ENCODE measurements around the gene TMC1. TPM values are rescaled to one million over a fixed set of nuclear protein-coding genes. Genes with fewer than 3 reads are reported as not detected.

The TMC1 gene
- total RNA-seq, 4 donors from 2014 or later: 1.2 to 15.7 TPM; not detected in 2

GRCh38 chr9:72563806-72564205 is 42.4 kb downstream of the TMC1 start:
- no peaks in the 10 kb centered on the region for H3K4me1 ChIP-seq
- no peak for TF ChIP-seq POLR2A (IDR thresholded peaks at IDR 0.05)
- no peak for TF ChIP-seq CTCF (IDR thresholded peaks at IDR 0.05 in 4 of 5, conservative IDR thresholded peaks at IDR 0.05 in 1 of 5)
- intact Hi-C loops (cut with DNase I; ENCODE audit: low total_unique reads): no loop called here
- no peaks in the 10 kb centered on the region for H3K9me3 ChIP-seq
- H3K27me3 ChIP-seq: no peaks in the 10 kb centered on the region
- H3K27ac ChIP-seq: no peak overlapping the region
- no peak for DNase-seq
- H3K36me3 ChIP-seq: no peaks in the 10 kb centered on the region
- in situ Hi-C loops (cut with MboI; ENCODE audit: low sequenced_read_pairs in 4 of 4): no loop called here
- H3K4me3 ChIP-seq: no peak overlapping the region
- no peak for ATAC-seq

GRCh38 chr9:72564479-72565281 is 43.3 kb downstream of the TMC1 start:
- ATAC-seq (no peak), DNase-seq (no peak)
- H3K4me3 ChIP-seq: no peak overlapping the region
- in situ Hi-C loops (cut with MboI; ENCODE audit: low sequenced_read_pairs in 4 of 4) (no loop called here), intact Hi-C loops (cut with DNase I; ENCODE audit: low total_unique reads) (no loop called here)
- H3K4me1 ChIP-seq: no peaks in the 10 kb centered on the region
- TF ChIP-seq CTCF (IDR thresholded peaks at IDR 0.05 in 4 of 5, conservative IDR thresholded peaks at IDR 0.05 in 1 of 5): no peak
- no peak for TF ChIP-seq POLR2A (IDR thresholded peaks at IDR 0.05)
- no peaks in the 10 kb centered on the region for H3K36me3 ChIP-seq
- no peak overlapping the region for H3K27ac ChIP-seq
- H3K9me3 ChIP-seq: no peaks in the 10 kb centered on the region
- H3K27me3 ChIP-seq: no peaks in the 10 kb centered on the region

DNA sequence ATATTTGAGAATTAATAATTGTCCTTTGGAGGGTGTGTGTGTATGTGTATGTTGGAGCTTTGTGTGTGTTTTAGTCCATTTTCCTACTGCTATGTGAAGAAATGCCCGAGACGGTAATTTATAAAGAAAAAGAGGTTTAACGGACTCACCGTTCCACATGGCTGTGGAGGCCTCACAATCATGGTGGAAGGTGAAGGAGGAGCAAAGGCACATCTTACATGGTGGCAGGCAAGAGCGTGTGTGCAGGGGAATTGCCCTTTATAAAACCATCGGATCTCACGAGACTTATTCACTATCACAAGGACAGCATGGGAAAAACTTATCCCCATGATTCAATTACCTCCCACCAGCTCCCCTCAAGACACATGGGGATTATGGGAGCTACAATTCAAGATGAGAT is 44.1 kb downstream of the TMC1 start:
- H3K9me3 ChIP-seq: no peaks in the 10 kb centered on the region
- H3K36me3 ChIP-seq: no peaks in the 10 kb centered on the region
- DNase-seq (no peak), ATAC-seq (no peak)
- H3K4me3 ChIP-seq: no peak overlapping the region
- no peak overlapping the region for H3K27ac ChIP-seq
- no peaks in the 10 kb centered on the region for H3K4me1 ChIP-seq
- intact Hi-C loops (cut with DNase I; ENCODE audit: low total_unique reads): no loop called here
- TF ChIP-seq CTCF (IDR thresholded peaks at IDR 0.05 in 4 of 5, conservative IDR thresholded peaks at IDR 0.05 in 1 of 5) (no peak), POLR2A (IDR thresholded peaks at IDR 0.05) (no peak)
- in situ Hi-C loops (cut with MboI; ENCODE audit: low sequenced_read_pairs in 4 of 4): no loop called here
- no peaks in the 10 kb centered on the region for H3K27me3 ChIP-seq

DNA sequence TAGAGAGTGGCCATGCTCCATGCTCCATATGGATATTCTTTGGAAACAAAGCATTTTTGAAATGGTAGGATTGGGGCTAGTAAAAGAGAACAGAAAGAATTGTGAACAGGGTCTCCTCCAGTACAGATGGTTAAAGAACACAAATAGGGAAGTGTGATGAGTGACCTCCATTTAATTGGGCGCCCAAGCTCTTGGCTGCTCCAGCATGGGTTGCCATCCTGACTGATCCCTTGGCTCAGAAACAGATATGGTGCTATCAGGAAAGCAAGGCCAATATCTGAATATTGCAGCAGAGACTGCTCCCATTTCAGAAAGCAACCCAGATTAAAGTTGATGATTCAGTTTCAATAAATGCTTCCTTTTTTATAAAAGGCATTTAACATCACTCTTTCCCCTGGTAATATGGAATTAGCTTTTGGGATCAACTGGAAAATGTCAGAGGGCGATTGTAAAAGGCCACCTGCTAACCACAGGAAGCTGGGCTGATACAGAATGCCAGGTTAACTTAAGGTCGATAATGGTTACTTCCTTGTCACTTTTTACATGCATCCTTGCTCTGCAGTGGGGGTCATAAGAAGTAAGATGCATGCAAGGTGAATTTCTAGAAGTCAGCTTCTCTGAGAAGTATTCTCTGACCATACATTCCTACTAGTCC is 52.9 kb downstream of the TMC1 start:
- DNase-seq (no peak), ATAC-seq (no peak)
- peaks cover 29 to 42% of the 10 kb centered on the region in 2 donors for H3K4me1 ChIP-seq
- no peak for TF ChIP-seq CTCF (IDR thresholded peaks at IDR 0.05 in 4 of 5, conservative IDR thresholded peaks at IDR 0.05 in 1 of 5)
- no peak for TF ChIP-seq POLR2A (IDR thresholded peaks at IDR 0.05)
- H3K27me3 ChIP-seq: no peaks in the 10 kb centered on the region
- intact Hi-C loops (cut with DNase I; ENCODE audit: low total_unique reads) (no loop called here), in situ Hi-C loops (cut with MboI; ENCODE audit: low sequenced_read_pairs in 4 of 4) (loop anchor here in 1 of 4 donors (10.0 kb wide), 1 partner anchor 269 kb away; no protein-coding TSS in a partner anchor)
- no peak overlapping the region for H3K4me3 ChIP-seq
- no peak overlapping the region for H3K27ac ChIP-seq
- H3K36me3 ChIP-seq: no peaks in the 10 kb centered on the region
- H3K9me3 ChIP-seq: no peaks in the 10 kb centered on the region
